ENCODE data around the gene FILIP1L. TPM values are rescaled to one million over a fixed set of nuclear protein-coding genes. Genes with fewer than 3 reads are reported as not detected.

FILIP1L gene
- total and polyA plus RNA-seq, 2 of the 8 experiments (the other 6 are each of a cell fraction or from before 2014, with no cell fraction given): 0.06 to 0.09 TPM

DNA sequence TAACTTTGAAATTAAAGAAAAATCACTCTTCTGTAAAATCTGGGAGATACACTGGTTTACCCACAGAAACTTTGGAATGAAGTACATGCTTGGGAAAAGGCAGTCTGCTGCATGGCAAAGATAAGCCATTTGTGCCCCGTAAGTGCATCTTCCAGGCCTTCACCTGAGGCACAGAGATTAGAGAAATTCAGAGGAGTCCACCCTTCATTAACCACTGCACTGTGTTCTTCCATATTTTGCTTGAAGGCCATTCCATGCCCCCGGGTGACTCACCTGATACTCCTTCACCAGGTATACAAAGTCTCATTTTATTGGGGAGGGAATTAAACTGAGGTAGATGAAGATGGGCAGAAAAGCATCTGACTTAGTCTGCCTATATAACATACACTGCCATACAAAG is 243.6 kb downstream of the FILIP1L start (continued):
- TF ChIP-seq RAD21 (IDR thresholded peaks at IDR 0.05 in 1 of 2, conservative IDR thresholded peaks at IDR 0.05 in 1 of 2; ENCODE audit: low read depth in 2 of 2, low read length in 2 of 2): no peak
- no peak for TF ChIP-seq KDM5A (IDR thresholded peaks at IDR 0.05; ENCODE audit: low read length)
- TF ChIP-seq, protein P1, sequence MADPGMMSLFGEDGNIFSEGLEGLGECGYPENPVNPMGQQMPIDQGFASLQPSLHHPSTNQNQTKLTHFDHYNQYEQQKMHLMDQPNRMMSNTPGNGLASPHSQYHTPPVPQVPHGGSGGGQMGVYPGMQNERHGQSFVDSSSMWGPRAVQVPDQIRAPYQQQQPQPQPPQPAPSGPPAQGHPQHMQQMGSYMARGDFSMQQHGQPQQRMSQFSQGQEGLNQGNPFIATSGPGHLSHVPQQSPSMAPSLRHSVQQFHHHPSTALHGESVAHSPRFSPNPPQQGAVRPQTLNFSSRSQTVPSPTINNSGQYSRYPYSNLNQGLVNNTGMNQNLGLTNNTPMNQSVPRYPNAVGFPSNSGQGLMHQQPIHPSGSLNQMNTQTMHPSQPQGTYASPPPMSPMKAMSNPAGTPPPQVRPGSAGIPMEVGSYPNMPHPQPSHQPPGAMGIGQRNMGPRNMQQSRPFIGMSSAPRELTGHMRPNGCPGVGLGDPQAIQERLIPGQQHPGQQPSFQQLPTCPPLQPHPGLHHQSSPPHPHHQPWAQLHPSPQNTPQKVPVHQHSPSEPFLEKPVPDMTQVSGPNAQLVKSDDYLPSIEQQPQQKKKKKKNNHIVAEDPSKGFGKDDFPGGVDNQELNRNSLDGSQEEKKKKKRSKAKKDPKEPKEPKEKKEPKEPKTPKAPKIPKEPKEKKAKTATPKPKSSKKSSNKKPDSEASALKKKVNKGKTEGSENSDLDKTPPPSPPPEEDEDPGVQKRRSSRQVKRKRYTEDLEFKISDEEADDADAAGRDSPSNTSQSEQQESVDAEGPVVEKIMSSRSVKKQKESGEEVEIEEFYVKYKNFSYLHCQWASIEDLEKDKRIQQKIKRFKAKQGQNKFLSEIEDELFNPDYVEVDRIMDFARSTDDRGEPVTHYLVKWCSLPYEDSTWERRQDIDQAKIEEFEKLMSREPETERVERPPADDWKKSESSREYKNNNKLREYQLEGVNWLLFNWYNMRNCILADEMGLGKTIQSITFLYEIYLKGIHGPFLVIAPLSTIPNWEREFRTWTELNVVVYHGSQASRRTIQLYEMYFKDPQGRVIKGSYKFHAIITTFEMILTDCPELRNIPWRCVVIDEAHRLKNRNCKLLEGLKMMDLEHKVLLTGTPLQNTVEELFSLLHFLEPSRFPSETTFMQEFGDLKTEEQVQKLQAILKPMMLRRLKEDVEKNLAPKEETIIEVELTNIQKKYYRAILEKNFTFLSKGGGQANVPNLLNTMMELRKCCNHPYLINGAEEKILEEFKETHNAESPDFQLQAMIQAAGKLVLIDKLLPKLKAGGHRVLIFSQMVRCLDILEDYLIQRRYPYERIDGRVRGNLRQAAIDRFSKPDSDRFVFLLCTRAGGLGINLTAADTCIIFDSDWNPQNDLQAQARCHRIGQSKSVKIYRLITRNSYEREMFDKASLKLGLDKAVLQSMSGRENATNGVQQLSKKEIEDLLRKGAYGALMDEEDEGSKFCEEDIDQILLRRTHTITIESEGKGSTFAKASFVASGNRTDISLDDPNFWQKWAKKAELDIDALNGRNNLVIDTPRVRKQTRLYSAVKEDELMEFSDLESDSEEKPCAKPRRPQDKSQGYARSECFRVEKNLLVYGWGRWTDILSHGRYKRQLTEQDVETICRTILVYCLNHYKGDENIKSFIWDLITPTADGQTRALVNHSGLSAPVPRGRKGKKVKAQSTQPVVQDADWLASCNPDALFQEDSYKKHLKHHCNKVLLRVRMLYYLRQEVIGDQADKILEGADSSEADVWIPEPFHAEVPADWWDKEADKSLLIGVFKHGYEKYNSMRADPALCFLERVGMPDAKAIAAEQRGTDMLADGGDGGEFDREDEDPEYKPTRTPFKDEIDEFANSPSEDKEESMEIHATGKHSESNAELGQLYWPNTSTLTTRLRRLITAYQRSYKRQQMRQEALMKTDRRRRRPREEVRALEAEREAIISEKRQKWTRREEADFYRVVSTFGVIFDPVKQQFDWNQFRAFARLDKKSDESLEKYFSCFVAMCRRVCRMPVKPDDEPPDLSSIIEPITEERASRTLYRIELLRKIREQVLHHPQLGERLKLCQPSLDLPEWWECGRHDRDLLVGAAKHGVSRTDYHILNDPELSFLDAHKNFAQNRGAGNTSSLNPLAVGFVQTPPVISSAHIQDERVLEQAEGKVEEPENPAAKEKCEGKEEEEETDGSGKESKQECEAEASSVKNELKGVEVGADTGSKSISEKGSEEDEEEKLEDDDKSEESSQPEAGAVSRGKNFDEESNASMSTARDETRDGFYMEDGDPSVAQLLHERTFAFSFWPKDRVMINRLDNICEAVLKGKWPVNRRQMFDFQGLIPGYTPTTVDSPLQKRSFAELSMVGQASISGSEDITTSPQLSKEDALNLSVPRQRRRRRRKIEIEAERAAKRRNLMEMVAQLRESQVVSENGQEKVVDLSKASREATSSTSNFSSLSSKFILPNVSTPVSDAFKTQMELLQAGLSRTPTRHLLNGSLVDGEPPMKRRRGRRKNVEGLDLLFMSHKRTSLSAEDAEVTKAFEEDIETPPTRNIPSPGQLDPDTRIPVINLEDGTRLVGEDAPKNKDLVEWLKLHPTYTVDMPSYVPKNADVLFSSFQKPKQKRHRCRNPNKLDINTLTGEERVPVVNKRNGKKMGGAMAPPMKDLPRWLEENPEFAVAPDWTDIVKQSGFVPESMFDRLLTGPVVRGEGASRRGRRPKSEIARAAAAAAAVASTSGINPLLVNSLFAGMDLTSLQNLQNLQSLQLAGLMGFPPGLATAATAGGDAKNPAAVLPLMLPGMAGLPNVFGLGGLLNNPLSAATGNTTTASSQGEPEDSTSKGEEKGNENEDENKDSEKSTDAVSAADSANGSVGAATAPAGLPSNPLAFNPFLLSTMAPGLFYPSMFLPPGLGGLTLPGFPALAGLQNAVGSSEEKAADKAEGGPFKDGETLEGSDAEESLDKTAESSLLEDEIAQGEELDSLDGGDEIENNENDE (IDR thresholded peaks at IDR 0.05; ENCODE audit: insufficient replicate concordance, low read length): no peak
- TF ChIP-seq, protein P2, sequence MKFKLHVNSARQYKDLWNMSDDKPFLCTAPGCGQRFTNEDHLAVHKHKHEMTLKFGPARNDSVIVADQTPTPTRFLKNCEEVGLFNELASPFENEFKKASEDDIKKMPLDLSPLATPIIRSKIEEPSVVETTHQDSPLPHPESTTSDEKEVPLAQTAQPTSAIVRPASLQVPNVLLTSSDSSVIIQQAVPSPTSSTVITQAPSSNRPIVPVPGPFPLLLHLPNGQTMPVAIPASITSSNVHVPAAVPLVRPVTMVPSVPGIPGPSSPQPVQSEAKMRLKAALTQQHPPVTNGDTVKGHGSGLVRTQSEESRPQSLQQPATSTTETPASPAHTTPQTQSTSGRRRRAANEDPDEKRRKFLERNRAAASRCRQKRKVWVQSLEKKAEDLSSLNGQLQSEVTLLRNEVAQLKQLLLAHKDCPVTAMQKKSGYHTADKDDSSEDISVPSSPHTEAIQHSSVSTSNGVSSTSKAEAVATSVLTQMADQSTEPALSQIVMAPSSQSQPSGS (IDR thresholded peaks at IDR 0.05; ENCODE audit: low read length): no peak

Data from H1 (cell line).